ENCODE results near the gene FRMD1.

GRCh38 chr6:168035661-168036545 lies 43.1 kb downstream of the FRMD1 start:
- TF ChIP-seq SPI1 (IDR thresholded peaks at IDR 0.05; ENCODE audit: low read depth, low read length) (no peak), POLR2A (IDR thresholded peaks at IDR 0.05; ENCODE audit: low read depth, low read length) (no peak), POLR2AphosphoS5 (IDR thresholded peaks at IDR 0.05; ENCODE audit: low read depth, low read length) (no peak), TAF1 (IDR thresholded peaks at IDR 0.05; ENCODE audit: low read depth, low read length) (no peak)
